ENCODE measurements around the gene IL27RA.

The IL27RA gene

GRCh38 chr19:13985771-13986347 is 45.7 kb upstream of the IL27RA start:
- ChIA-PET CTCF (no interaction called here), POLR2A (no interaction called here)

GRCh38 chr19:13986348-13986904 is 45.1 kb upstream of the IL27RA start:
- CTCF ChIA-PET: no interaction called here
- TF ChIP-seq LEF1 (IDR thresholded peaks at IDR 0.05; ENCODE audit: borderline replicate concordance) (no peak), L3MBTL2 (conservative IDR thresholded peaks at IDR 0.05) (no peak)
- DNase-seq (ENCODE audit: extremely low spot score): no peak
- POLR2A ChIA-PET: no interaction called here

More at GRCh38 chr19:13985771-13986347, 45.7 kb upstream of the IL27RA start:
- no peak for DNase-seq (ENCODE audit: extremely low spot score)
- TF ChIP-seq FOXK2 (IDR thresholded peaks at IDR 0.05) (no peak), FOXM1 (IDR thresholded peaks at IDR 0.05; ENCODE audit: borderline replicate concordance) (no peak), ELF4 (IDR thresholded peaks at IDR 0.05) (no peak), PKNOX1 (IDR thresholded peaks at IDR 0.05) (no peak), BHLHE40 (IDR thresholded peaks at IDR 0.05; ENCODE audit: borderline replicate concordance) (no peak)

GRCh38 chr19:13987101-13987890 is 44.3 kb upstream of the IL27RA start:
- POLR2A ChIA-PET: interaction anchor here (0.9 kb wide), 1 partner anchor 10 kb away, joined by 3 read pairs; no protein-coding TSS in a partner anchor
- TF ChIP-seq ARNT (IDR thresholded peaks at IDR 0.05) (no peak), FOXK2 (IDR thresholded peaks at IDR 0.05) (no peak), TARDBP (IDR thresholded peaks at IDR 0.05) (no peak), BHLHE40 (IDR thresholded peaks at IDR 0.05; ENCODE audit: borderline replicate concordance) (no peak), L3MBTL2 (conservative IDR thresholded peaks at IDR 0.05) (no peak), FOXA1 (IDR thresholded peaks at IDR 0.05) (no peak), SP1 (IDR thresholded peaks at IDR 0.05) (no peak), HDGF (IDR thresholded peaks at IDR 0.05; ENCODE audit: borderline replicate concordance) (no peak), SUZ12 (IDR thresholded peaks at IDR 0.05) (no peak), LEF1 (IDR thresholded peaks at IDR 0.05; ENCODE audit: borderline replicate concordance) (no peak), NFRKB (IDR thresholded peaks at IDR 0.05) (no peak), FOXM1 (IDR thresholded peaks at IDR 0.05; ENCODE audit: borderline replicate concordance) (no peak), ZNF384 (IDR thresholded peaks at IDR 0.05) (no peak)
- no peak for DNase-seq (ENCODE audit: extremely low spot score)
- CTCF ChIA-PET: no interaction called here

- POLR2A ChIA-PET: interaction anchor here (1.6 kb wide), 1 partner anchor 17 kb away, joined by 5 read pairs; the partner anchor contains the start of gene RFX1
- TF ChIP-seq ELF4 (IDR thresholded peaks at IDR 0.05) (no peak), ARNT (IDR thresholded peaks at IDR 0.05) (no peak), PKNOX1 (IDR thresholded peaks at IDR 0.05) (no peak), ZNF384 (IDR thresholded peaks at IDR 0.05) (no peak), FOXA1 (IDR thresholded peaks at IDR 0.05) (no peak), BHLHE40 (IDR thresholded peaks at IDR 0.05; ENCODE audit: borderline replicate concordance) (no peak), SP1 (IDR thresholded peaks at IDR 0.05) (no peak), FOXK2 (IDR thresholded peaks at IDR 0.05) (no peak), L3MBTL2 (conservative IDR thresholded peaks at IDR 0.05) (no peak), HDGF (IDR thresholded peaks at IDR 0.05; ENCODE audit: borderline replicate concordance) (no peak), NFRKB (IDR thresholded peaks at IDR 0.05) (no peak), TARDBP (IDR thresholded peaks at IDR 0.05) (no peak), LEF1 (IDR thresholded peaks at IDR 0.05; ENCODE audit: borderline replicate concordance) (no peak), FOXM1 (IDR thresholded peaks at IDR 0.05; ENCODE audit: borderline replicate concordance) (no peak), SUZ12 (IDR thresholded peaks at IDR 0.05) (no peak), CTBP1 (IDR thresholded peaks at IDR 0.05; ENCODE audit: borderline replicate concordance) (no peak)
- CTCF ChIA-PET: interaction anchor here (0.5 kb wide), 1 partner anchor 19 kb away, joined by 3 read pairs; no protein-coding TSS in a partner anchor
- DNase-seq (ENCODE audit: extremely low spot score): no peak
These were observed 42.1 kb upstream of the IL27RA start for GRCh38 chr19:13989487-13989886.

- DNase-seq (ENCODE audit: extremely low spot score): no peak
- POLR2A ChIA-PET: interaction anchor here (1.6 kb wide), 1 partner anchor 17 kb away, joined by 5 read pairs; the partner anchor contains the start of gene RFX1
- CTCF ChIA-PET: no interaction called here
- TF ChIP-seq FOXM1 (IDR thresholded peaks at IDR 0.05; ENCODE audit: borderline replicate concordance) (no peak), PKNOX1 (IDR thresholded peaks at IDR 0.05) (no peak), SUZ12 (IDR thresholded peaks at IDR 0.05) (no peak), BHLHE40 (IDR thresholded peaks at IDR 0.05; ENCODE audit: borderline replicate concordance) (no peak), HDGF (IDR thresholded peaks at IDR 0.05; ENCODE audit: borderline replicate concordance) (no peak), ARNT (IDR thresholded peaks at IDR 0.05) (no peak)
These were observed 41.5 kb upstream of the IL27RA start for GRCh38 chr19:13990085-13990484.

- no peak for DNase-seq (ENCODE audit: extremely low spot score)
- CTCF ChIA-PET: interaction anchor here (0.7 kb wide), 1 partner anchor 533 kb away, joined by 3 read pairs; no protein-coding TSS in a partner anchor
- POLR2A ChIA-PET: interaction anchor here (1.7 kb wide), 1 partner anchor 14 kb away, joined by 3 read pairs; no protein-coding TSS in a partner anchor
- TF ChIP-seq SP1 (IDR thresholded peaks at IDR 0.05): no peak
These were observed 39.5 kb upstream of the IL27RA start for GRCh38 chr19:13992025-13992424.
